HEK293T (cell line): Measurements from ENCODE around the gene PRKACG.

Source experiments
- CTCF ChIA-PET: fragments of 350-600 bp; formaldehyde crosslinking; extraction: SDS; loops from one replicate; lab custom pipeline; 2021; ENCODE audit warnings: antibody characterized with exemption, inconsistent platforms; lab: Yijun Ruan, JAX
- POLR2A ChIA-PET: fragments of 350-600 bp; formaldehyde crosslinking; extraction: SDS; loops from one replicate; lab custom pipeline; 2020; ENCODE audit warnings: antibody characterized with exemption, inconsistent platforms; lab: Yijun Ruan, JAX
- DNase-seq: peaks from one replicate; pipeline ENCODE4 v3.0.0; 2012; ENCODE audit warnings: mixed read lengths; ENCODE audit errors: extremely low spot score
- ARNT ChIP-seq: fragments of 450-650 bp; IDR thresholded peaks from 2 replicates; pipeline ENCODE4 v1.6.1; 2017; ENCODE audit warnings: mild to moderate bottlenecking
- BHLHE40 ChIP-seq: fragments of 450-650 bp; IDR thresholded peaks from 2 replicates; pipeline ENCODE4 v1.6.1; 2016; ENCODE audit warnings: mild to moderate bottlenecking, moderate library complexity, borderline replicate concordance
- CTBP1 ChIP-seq: fragments of 450-650 bp; IDR thresholded peaks from 2 replicates; pipeline ENCODE4 v1.6.1; 2016; ENCODE audit warnings: borderline replicate concordance
- ELF4 ChIP-seq: fragments of 450-650 bp; IDR thresholded peaks from 2 replicates; pipeline ENCODE4 v1.6.1; 2017; ENCODE audit warnings: antibody characterized with exemption
- FOXA1 ChIP-seq: fragments of 450-650 bp; IDR thresholded peaks from 2 replicates; pipeline ENCODE4 v1.6.1; 2016; ENCODE audit warnings: mild to moderate bottlenecking
- FOXK2 ChIP-seq: fragments of 450-650 bp; IDR thresholded peaks from 2 replicates; pipeline ENCODE4 v1.6.1; 2016; ENCODE audit warnings: mild to moderate bottlenecking
- FOXM1 ChIP-seq: fragments of 450-650 bp; IDR thresholded peaks from 2 replicates; pipeline ENCODE4 v1.6.1; 2017; ENCODE audit warnings: mild to moderate bottlenecking, borderline replicate concordance
- HDGF ChIP-seq: fragments of 450-650 bp; IDR thresholded peaks from 2 replicates; pipeline ENCODE4 v1.6.1; 2017; ENCODE audit warnings: antibody characterized with exemption, borderline replicate concordance
- L3MBTL2 ChIP-seq: fragments of 450-650 bp; conservative IDR thresholded peaks from 2 replicates; pipeline ENCODE4 v1.6.1; 2016; ENCODE audit warnings: mild to moderate bottlenecking
- LEF1 ChIP-seq: fragments of 450-650 bp; IDR thresholded peaks from 2 replicates; pipeline ENCODE4 v1.6.1; 2017; ENCODE audit warnings: mild to moderate bottlenecking, borderline replicate concordance
- NFRKB ChIP-seq: fragments of 450-650 bp; IDR thresholded peaks from 2 replicates; pipeline ENCODE4 v1.6.1; 2016; ENCODE audit warnings: mild to moderate bottlenecking, moderate library complexity
- PKNOX1 ChIP-seq: fragments of 450-650 bp; IDR thresholded peaks from 2 replicates; pipeline ENCODE4 v1.6.1; 2016
- SP1 ChIP-seq: fragments of 450-650 bp; IDR thresholded peaks from 2 replicates; pipeline ENCODE4 v1.6.1; 2017
- SUZ12 ChIP-seq: fragments of 450-650 bp; IDR thresholded peaks from 2 replicates; pipeline ENCODE4 v1.6.1; 2016; ENCODE audit warnings: mild to moderate bottlenecking
- TARDBP ChIP-seq: fragments of 450-650 bp; IDR thresholded peaks from 2 replicates; pipeline ENCODE4 v1.6.1; 2016
- ZNF384 ChIP-seq: fragments of 450-650 bp; IDR thresholded peaks from 2 replicates; pipeline ENCODE4 v1.6.1; 2016

PRKACG gene

GRCh38 chr9:69049094-69049493 lies 35.2 kb upstream of the PRKACG start:
- ChIA-PET CTCF (no interaction called here), POLR2A (no interaction called here)
- no peak for DNase-seq

GRCh38 chr9:69047371-69047770 lies 33.5 kb upstream of the PRKACG start:
- POLR2A ChIA-PET = interaction anchor here (1.6 kb wide), 1 partner anchor 12 kb away, joined by 6 read pairs; the partner anchor contains the start of gene FXN
- DNase-seq = no peak
- TF ChIP-seq ARNT (no peak), HDGF (no peak), ELF4 (no peak), FOXM1 (no peak), TARDBP (no peak), FOXA1 (no peak), LEF1 (no peak), FOXK2 (no peak), SP1 (no peak), PKNOX1 (no peak)
- CTCF ChIA-PET = no interaction called here

More at GRCh38 chr9:69049094-69049493, 35.2 kb upstream of the PRKACG start:
- TF ChIP-seq ARNT = no peak
- TF ChIP-seq HDGF = no peak
- TF ChIP-seq ELF4 = no peak

- TF ChIP-seq ELF4 = no peak
- no peak for TF ChIP-seq FOXK2
- TF ChIP-seq ARNT = no peak
- no peak for TF ChIP-seq BHLHE40
- TF ChIP-seq TARDBP = no peak
- no peak for TF ChIP-seq SUZ12
- no peak for TF ChIP-seq L3MBTL2
- no peak for TF ChIP-seq LEF1
- TF ChIP-seq SP1 = no peak
- no peak for TF ChIP-seq ZNF384
- TF ChIP-seq HDGF = no peak
- no peak for TF ChIP-seq FOXM1
- TF ChIP-seq NFRKB = no peak
- no peak for TF ChIP-seq FOXA1
- no peak for TF ChIP-seq CTBP1
- no peak for TF ChIP-seq PKNOX1
- POLR2A ChIA-PET = interaction anchor here (1.6 kb wide), 1 partner anchor 11 kb away, joined by 6 read pairs; the partner anchor contains the start of gene FXN
- CTCF ChIA-PET = no interaction called here
Measured at GRCh38 chr9:69046723-69047122, 32.8 kb upstream of the PRKACG start.

GRCh38 chr9:69045821-69046220 lies 31.9 kb upstream of the PRKACG start:
- CTCF ChIA-PET = no interaction called here
- no peak for DNase-seq
- POLR2A ChIA-PET = interaction anchor here (1.6 kb wide), 1 partner anchor 10 kb away, joined by 6 read pairs; the partner anchor contains the start of gene FXN
- TF ChIP-seq LEF1 = no peak
- no peak for TF ChIP-seq NFRKB
- TF ChIP-seq TARDBP = no peak
- TF ChIP-seq L3MBTL2 = no peak
- TF ChIP-seq ZNF384 = no peak
- no peak for TF ChIP-seq FOXK2
- no peak for TF ChIP-seq BHLHE40
- TF ChIP-seq HDGF = no peak
- TF ChIP-seq FOXA1 = no peak
- TF ChIP-seq FOXM1 = no peak
- TF ChIP-seq PKNOX1 = no peak
- no peak for TF ChIP-seq CTBP1
- TF ChIP-seq ARNT = no peak
- TF ChIP-seq SUZ12 = no peak
- no peak for TF ChIP-seq ELF4

More at GRCh38 chr9:69046723-69047122, 32.8 kb upstream of the PRKACG start:
- DNase-seq = no peak

- ChIA-PET CTCF (interaction anchor here (0.7 kb wide), 1 partner anchor 233 kb away, joined by 3 read pairs; no protein-coding TSS in a partner anchor), POLR2A (no interaction called here)
- DNase-seq = no peak
- no peak for TF ChIP-seq L3MBTL2
- no peak for TF ChIP-seq SUZ12
- TF ChIP-seq FOXM1 = no peak
- TF ChIP-seq ARNT = no peak
- TF ChIP-seq PKNOX1 = no peak
- TF ChIP-seq TARDBP = no peak
- TF ChIP-seq ZNF384 = no peak
- no peak for TF ChIP-seq FOXK2
- TF ChIP-seq HDGF = no peak
Measured at GRCh38 chr9:69044240-69045219, 30.6 kb upstream of the PRKACG start.

GRCh38 chr9:69040646-69041045 lies 26.7 kb upstream of the PRKACG start:
- ChIA-PET POLR2A (no interaction called here), CTCF (no interaction called here)
- TF ChIP-seq ELF4 = no peak
- TF ChIP-seq FOXK2 = no peak
- TF ChIP-seq PKNOX1 = no peak
- TF ChIP-seq FOXA1 = no peak
- no peak for TF ChIP-seq FOXM1
- no peak for TF ChIP-seq SP1
- no peak for TF ChIP-seq ARNT
- TF ChIP-seq BHLHE40 = no peak
- TF ChIP-seq TARDBP = no peak
- no peak for TF ChIP-seq CTBP1
- TF ChIP-seq SUZ12 = no peak
- TF ChIP-seq L3MBTL2 = no peak
- no peak for TF ChIP-seq LEF1
- no peak for TF ChIP-seq ZNF384
- TF ChIP-seq HDGF = no peak
- TF ChIP-seq NFRKB = no peak
- DNase-seq = no peak
